Measurements from ENCODE around the gene RPN2. TPM values are rescaled to one million over a fixed set of nuclear protein-coding genes. Genes with fewer than 3 reads are reported as not detected.

Gene RPN2
- total and polyA plus RNA-seq, 2 of the 13 experiments (the other 11 are each of a cell fraction or from before 2014, with no cell fraction given): 587 to 1,818 TPM

DNA sequence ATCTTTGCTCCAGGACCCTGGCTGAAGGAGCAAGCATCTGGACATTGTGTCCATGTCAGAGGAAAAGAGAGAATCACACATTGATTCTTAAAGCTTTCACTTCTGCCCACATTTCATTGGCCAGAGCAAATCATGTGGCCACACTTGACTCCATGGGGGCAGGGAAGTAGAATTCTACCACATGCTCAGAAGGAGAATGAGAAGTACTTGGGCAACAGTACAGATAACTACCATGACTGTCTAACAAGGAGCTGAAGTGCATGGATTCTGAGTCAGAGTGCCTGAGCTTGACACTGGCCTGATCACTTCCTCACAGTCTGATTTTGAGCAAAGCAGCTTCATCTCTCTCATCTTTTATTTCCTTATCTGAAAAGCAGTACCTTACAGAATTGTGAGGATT is 43.9 kb downstream of the RPN2 start:
- peaks cover 64 to 95% of the 10 kb centered on the region in 2 experiments for H3K36me3 ChIP-seq (replicated peaks in 1 of 2; ENCODE audit: control insufficient read depth in 1 of 2, insufficient read depth in 2 of 2, low read length in 2 of 2)
- ChIA-PET POLR2A (no interaction called here), CTCF (ENCODE audit: low intra/inter-chr PET ratio, low total read pairs) (no interaction called here)
- H3K4me3 ChIP-seq (replicated peaks in 1 of 3; ENCODE audit: insufficient read depth in 1 of 3, low read depth in 2 of 3, low read length in 3 of 3): no peak overlapping the region
- in situ Hi-C loops (cut with HindIII; ENCODE audit: extremely low pct_ligation_motif_present, low pct_unique_long_range_greater_than_20kb): no loop called here
- H3K9ac ChIP-seq (ENCODE audit: insufficient read depth, low read depth, low read length): no peak overlapping the region
- no peak for ATAC-seq
- BruUV-seq (replicated peaks): no TSS peak
- peaks cover 23% of the 10 kb centered on the region for H3K79me2 ChIP-seq (ENCODE audit: insufficient read depth, low read length)
- H3K9me3 ChIP-seq (ENCODE audit: low read length): no peaks in the 10 kb centered on the region
- FAIRE-seq: no peak
- no peak overlapping the region for H2AFZ ChIP-seq (ENCODE audit: low read length)
- H3K4me1 ChIP-seq (ENCODE audit: insufficient read depth, low read length): peaks cover 10% of the 10 kb centered on the region
- intact Hi-C loops (cut with micrococcal nuclease; ENCODE audit: unreplicated experiment): no loop called here
- DNase-seq (ENCODE audit: low spot score): no peak
- H3K27ac ChIP-seq (ENCODE audit: extremely low read length, insufficient read depth, low read length): no peak overlapping the region
- H3K27me3 ChIP-seq (ENCODE audit: control insufficient read depth in 1 of 2, insufficient read depth in 2 of 2, low read length in 2 of 2): no peaks in the 10 kb centered on the region
- no peak overlapping the region for H3K4me2 ChIP-seq (ENCODE audit: low read depth, low read length)
- H4K20me1 ChIP-seq (ENCODE audit: insufficient read depth, low read length): peaks cover 17% of the 10 kb centered on the region
- TF ChIP-seq ZNF550 (CRISPR knock-in tag; IDR thresholded peaks at IDR 0.05; ENCODE audit: borderline replicate concordance): no peak
- TF ChIP-seq, protein P1, sequence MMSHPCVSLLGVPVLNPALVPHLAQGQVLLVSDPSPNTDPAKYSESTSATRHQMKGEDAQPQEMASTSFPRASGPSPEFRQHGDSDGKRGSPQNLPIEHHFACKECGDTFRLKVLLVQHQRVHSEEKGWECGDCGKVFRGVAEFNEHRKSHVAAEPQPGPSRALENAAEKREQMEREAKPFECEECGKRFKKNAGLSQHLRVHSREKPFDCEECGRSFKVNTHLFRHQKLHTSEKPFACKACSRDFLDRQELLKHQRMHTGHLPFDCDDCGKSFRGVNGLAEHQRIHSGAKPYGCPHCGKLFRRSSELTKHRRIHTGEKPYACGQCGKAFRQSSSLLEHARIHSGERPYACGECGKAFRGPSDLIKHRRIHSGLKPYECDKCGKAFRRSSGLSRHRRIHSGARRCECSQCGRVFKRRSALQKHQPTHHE (CRISPR knock-in tag; IDR thresholded peaks at IDR 0.05; ENCODE audit: borderline replicate concordance): no peak
- TF ChIP-seq U2AF2 (IDR thresholded peaks at IDR 0.05; ENCODE audit: low read depth, low read length): no peak
- TF ChIP-seq DR1 (CRISPR knock-in tag; IDR thresholded peaks at IDR 0.05): no peak
- no peak for TF ChIP-seq SATB2 (CRISPR knock-in tag; IDR thresholded peaks at IDR 0.05)
- no peak for TF ChIP-seq MIER2 (CRISPR knock-in tag; IDR thresholded peaks at IDR 0.05)
- TF ChIP-seq, protein P2, sequence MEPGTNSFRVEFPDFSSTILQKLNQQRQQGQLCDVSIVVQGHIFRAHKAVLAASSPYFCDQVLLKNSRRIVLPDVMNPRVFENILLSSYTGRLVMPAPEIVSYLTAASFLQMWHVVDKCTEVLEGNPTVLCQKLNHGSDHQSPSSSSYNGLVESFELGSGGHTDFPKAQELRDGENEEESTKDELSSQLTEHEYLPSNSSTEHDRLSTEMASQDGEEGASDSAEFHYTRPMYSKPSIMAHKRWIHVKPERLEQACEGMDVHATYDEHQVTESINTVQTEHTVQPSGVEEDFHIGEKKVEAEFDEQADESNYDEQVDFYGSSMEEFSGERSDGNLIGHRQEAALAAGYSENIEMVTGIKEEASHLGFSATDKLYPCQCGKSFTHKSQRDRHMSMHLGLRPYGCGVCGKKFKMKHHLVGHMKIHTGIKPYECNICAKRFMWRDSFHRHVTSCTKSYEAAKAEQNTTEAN (CRISPR knock-in tag; conservative IDR thresholded peaks at IDR 0.05): no peak
- TF ChIP-seq KDM1A (CRISPR knock-in tag; IDR thresholded peaks at IDR 0.05): no peak
- TF ChIP-seq ARNTL (CRISPR knock-in tag; IDR thresholded peaks at IDR 0.05): no peak
- TF ChIP-seq, protein P3, sequence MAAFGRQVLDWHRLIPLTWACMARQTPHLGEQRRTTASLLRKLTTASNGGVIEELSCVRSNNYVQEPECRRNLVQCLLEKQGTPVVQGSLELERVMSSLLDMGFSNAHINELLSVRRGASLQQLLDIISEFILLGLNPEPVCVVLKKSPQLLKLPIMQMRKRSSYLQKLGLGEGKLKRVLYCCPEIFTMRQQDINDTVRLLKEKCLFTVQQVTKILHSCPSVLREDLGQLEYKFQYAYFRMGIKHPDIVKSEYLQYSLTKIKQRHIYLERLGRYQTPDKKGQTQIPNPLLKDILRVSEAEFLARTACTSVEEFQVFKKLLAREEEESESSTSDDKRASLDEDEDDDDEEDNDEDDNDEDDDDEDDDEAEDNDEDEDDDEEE (CRISPR knock-in tag; IDR thresholded peaks at IDR 0.05): no peak
- TF ChIP-seq ZNF660 (CRISPR knock-in tag; IDR thresholded peaks at IDR 0.05; ENCODE audit: borderline replicate concordance, low read depth): no peak
- TF ChIP-seq GATA4 (IDR thresholded peaks at IDR 0.05; ENCODE audit: borderline replicate concordance, low read depth): no peak
- TF ChIP-seq ZNF737 (CRISPR knock-in tag; IDR thresholded peaks at IDR 0.05; ENCODE audit: borderline replicate concordance): no peak
- no peak for TF ChIP-seq ZNF883 (CRISPR knock-in tag; IDR thresholded peaks at IDR 0.05; ENCODE audit: not compliant biosample characterization)
- TF ChIP-seq, protein P4, sequence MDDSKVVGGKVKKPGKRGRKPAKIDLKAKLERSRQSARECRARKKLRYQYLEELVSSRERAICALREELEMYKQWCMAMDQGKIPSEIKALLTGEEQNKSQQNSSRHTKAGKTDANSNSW (CRISPR knock-in tag; IDR thresholded peaks at IDR 0.05; ENCODE audit: borderline replicate concordance): no peak

Data from HepG2 (cell line).